ENCODE results near the gene FANCC. TPM values are rescaled to one million over a fixed set of nuclear protein-coding genes. Genes with fewer than 3 reads are reported as not detected.

The FANCC gene
- total RNA-seq, 1 donor from 2014 or later, result 22.9 TPM

DNA sequence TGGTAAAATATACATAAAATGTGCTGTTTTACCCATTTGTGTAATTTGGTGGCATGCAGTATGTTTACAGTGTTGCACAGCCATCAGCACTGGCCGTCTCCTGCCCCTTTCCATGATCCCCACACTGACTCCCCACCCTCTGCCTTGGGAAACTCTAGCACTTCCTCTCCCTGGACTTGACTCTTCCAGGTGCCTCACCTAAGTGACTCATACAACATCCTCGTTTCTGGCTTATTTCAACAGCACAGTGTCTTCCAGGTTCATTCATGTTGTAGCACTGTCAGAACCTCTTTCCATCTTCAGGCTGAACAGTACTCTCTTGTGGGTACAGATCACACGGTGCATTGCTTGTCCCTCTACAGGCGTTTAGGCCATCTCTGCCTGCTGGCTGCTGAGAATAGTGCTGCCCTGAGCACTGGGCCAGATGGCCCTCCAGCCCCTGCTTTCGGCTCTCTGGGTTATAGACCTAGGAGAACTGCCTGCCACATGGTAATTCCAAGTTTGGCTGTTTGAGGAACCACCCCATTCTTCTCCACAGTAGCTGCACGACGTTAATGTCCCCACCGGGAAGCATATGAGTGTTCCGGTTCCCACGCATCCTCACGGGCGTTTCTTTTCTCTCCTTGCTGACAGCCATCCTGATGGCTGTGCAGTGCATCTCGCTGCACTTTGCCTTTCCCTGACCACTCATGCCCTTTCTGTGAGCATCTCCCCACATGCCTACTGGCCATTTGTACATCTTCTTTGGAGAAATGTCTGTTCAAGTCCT lies 211.8 kb downstream of the FANCC start:
- Mint-ChIP-seq H3K27ac (ENCODE audit: unreplicated experiment) (peak overlapping the region; percentile 41), H3K36me3 (ENCODE audit: unreplicated experiment) (peaks cover 4% of the 10 kb centered on the region), H3K9me3 (ENCODE audit: unreplicated experiment) (peaks cover 6% of the 10 kb centered on the region), H3K27me3 (ENCODE audit: unreplicated experiment) (peaks cover 6% of the 10 kb centered on the region), H3K4me1 (ENCODE audit: low read depth, unreplicated experiment) (peaks cover 38% of the 10 kb centered on the region), H3K4me3 (ENCODE audit: unreplicated experiment) (no peak overlapping the region)
- DNase-seq, result no peak
- TF ChIP-seq, protein P1, sequence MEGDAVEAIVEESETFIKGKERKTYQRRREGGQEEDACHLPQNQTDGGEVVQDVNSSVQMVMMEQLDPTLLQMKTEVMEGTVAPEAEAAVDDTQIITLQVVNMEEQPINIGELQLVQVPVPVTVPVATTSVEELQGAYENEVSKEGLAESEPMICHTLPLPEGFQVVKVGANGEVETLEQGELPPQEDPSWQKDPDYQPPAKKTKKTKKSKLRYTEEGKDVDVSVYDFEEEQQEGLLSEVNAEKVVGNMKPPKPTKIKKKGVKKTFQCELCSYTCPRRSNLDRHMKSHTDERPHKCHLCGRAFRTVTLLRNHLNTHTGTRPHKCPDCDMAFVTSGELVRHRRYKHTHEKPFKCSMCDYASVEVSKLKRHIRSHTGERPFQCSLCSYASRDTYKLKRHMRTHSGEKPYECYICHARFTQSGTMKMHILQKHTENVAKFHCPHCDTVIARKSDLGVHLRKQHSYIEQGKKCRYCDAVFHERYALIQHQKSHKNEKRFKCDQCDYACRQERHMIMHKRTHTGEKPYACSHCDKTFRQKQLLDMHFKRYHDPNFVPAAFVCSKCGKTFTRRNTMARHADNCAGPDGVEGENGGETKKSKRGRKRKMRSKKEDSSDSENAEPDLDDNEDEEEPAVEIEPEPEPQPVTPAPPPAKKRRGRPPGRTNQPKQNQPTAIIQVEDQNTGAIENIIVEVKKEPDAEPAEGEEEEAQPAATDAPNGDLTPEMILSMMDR (IDR thresholded peaks at IDR 0.05; ENCODE audit: partially characterized antibody, unreplicated experiment), result no peak

DNA sequence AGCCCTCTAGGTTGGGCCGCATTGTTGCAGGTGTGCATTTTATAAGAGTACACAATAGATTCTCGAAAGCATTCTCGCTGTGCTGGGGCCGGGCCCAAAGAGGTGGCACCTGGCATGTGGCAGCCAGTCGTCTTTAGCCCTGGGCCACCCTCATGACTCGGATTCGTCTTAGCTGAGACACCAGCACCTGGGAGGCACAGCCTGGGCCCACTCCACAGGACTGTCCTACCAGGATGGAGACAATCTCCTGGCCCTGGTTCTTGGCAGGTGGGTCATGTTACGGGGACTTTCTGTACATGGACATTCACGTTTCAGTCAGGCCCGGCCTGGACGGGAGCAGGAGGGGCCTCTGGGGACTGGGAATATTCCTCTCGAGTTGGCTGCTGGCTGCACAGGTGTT lies 212.5 kb downstream of the FANCC start:
- TF ChIP-seq, protein P1 (IDR thresholded peaks at IDR 0.05; ENCODE audit: partially characterized antibody, unreplicated experiment), result no peak
- Mint-ChIP-seq H3K9me3 (ENCODE audit: unreplicated experiment) (peaks cover 6% of the 10 kb centered on the region), H3K36me3 (ENCODE audit: unreplicated experiment) (peaks cover 4% of the 10 kb centered on the region), H3K27me3 (ENCODE audit: unreplicated experiment) (peaks cover 6% of the 10 kb centered on the region), H3K4me3 (ENCODE audit: unreplicated experiment) (no peak overlapping the region), H3K27ac (ENCODE audit: unreplicated experiment) (peak overlapping the region; percentile 64), H3K4me1 (ENCODE audit: low read depth, unreplicated experiment) (peaks cover 39% of the 10 kb centered on the region)
- no peak for DNase-seq

DNA sequence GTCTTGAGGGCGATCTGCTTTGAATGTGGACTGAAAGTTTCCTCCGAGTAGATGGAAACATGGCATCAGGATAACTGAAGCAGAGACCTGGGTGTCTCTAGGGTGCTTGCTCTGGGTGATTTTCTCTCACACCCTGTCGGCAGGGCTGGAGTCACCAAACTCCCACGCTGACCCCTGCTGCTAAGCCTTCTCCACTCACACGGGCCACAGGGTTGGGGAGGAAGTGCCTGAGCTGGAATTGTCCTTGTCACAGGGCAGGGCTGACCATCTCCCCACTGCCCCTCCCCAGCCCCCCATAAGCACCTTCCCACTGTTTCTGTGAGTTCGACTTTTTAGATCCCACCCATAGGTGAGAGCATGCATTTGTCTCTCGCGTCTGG lies 212.9 kb downstream of the FANCC start:
- H3K4me1 Mint-ChIP-seq (ENCODE audit: low read depth, unreplicated experiment), result peaks cover 39% of the 10 kb centered on the region
- peaks cover 6% of the 10 kb centered on the region for H3K27me3 Mint-ChIP-seq (ENCODE audit: unreplicated experiment)
- peak overlapping the region; percentile 64 for H3K27ac Mint-ChIP-seq (ENCODE audit: unreplicated experiment)

DNA sequence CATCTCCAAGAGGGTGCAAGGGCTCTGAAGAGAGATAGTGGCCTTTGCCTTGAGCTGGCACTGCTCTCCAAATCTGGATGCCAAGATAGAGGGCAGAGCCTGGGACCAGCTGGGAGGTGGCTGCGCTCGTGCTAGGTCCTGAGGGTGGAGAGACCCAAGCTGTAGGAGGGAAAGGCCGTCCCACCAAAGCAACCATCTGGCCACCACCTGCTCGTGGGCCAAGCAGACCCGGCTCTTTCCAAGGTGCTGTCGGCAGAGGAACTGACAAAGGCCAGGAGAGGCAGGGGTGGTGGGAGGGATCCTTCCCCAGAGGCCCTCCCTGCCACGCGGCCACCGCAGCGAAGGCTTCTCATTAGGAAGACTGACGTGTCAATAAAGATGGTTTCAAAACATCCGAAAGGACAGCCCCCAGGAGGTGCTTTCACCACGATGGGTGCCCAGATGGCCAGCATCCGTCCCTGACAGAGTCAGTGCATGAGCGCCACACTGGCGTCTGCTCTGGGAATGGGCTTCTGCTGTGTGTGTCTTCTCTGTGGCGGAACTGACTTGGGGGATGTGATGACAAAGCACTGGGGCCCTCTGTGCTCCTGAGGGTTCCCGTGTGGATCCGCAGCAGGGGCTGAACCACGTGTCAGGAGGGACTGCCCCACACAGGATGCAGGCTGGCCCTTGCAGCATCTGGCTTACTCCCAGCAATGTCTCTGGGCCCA lies 213.5 kb downstream of the FANCC start:
- DNase-seq, result peak; percentile 49
- TF ChIP-seq, protein P1 (IDR thresholded peaks at IDR 0.05; ENCODE audit: partially characterized antibody, unreplicated experiment), result no peak
- peaks cover 6% of the 10 kb centered on the region for H3K27me3 Mint-ChIP-seq (ENCODE audit: unreplicated experiment)
- peaks cover 39% of the 10 kb centered on the region for H3K4me1 Mint-ChIP-seq (ENCODE audit: low read depth, unreplicated experiment)
- H3K4me3 Mint-ChIP-seq (ENCODE audit: unreplicated experiment), result no peak overlapping the region
- peaks cover 4% of the 10 kb centered on the region for H3K36me3 Mint-ChIP-seq (ENCODE audit: unreplicated experiment)
- peaks cover 6% of the 10 kb centered on the region for H3K9me3 Mint-ChIP-seq (ENCODE audit: unreplicated experiment)
- H3K27ac Mint-ChIP-seq (ENCODE audit: unreplicated experiment), result peak overlapping the region; percentile 64

More for the DNA sequence above, 212.9 kb downstream of the FANCC start:
- no peak for DNase-seq
- H3K4me3 Mint-ChIP-seq (ENCODE audit: unreplicated experiment), result no peak overlapping the region
- H3K9me3 Mint-ChIP-seq (ENCODE audit: unreplicated experiment), result peaks cover 6% of the 10 kb centered on the region
- TF ChIP-seq, protein P1 (IDR thresholded peaks at IDR 0.05; ENCODE audit: partially characterized antibody, unreplicated experiment), result no peak
- H3K36me3 Mint-ChIP-seq (ENCODE audit: unreplicated experiment), result peaks cover 4% of the 10 kb centered on the region
